GM12875 (cell line): Measurements from ENCODE around the gene DAAM2.

Experiments
- H3K4me3 ChIP-seq: one replicate; pipeline ENCODE4 v1.5.1; 2011; ENCODE audit warnings: low read depth, low read length, control low read depth
- CTCF ChIP-seq: IDR thresholded peaks from 2 replicates; pipeline ENCODE4 v1.5.1; 2011; ENCODE audit warnings: low read depth, mild to moderate bottlenecking, control low read depth, inconsistent platforms, low read length, moderate library complexity, borderline replicate concordance; ENCODE audit not compliant: insufficient read depth

The DAAM2 gene

GRCh38 chr6:39917329-39917728 lies 125.2 kb downstream of the DAAM2 start:
- TF ChIP-seq CTCF, result no peak
- no peak overlapping the region for H3K4me3 ChIP-seq

- TF ChIP-seq CTCF, result no peak
Measured at GRCh38 chr6:39917981-39918380, 125.8 kb downstream of the DAAM2 start.

GRCh38 chr6:39918831-39919230 lies 126.7 kb downstream of the DAAM2 start:
- H3K4me3 ChIP-seq, result no peak overlapping the region
- TF ChIP-seq CTCF, result no peak

More at GRCh38 chr6:39917981-39918380, 125.8 kb downstream of the DAAM2 start:
- no peak overlapping the region for H3K4me3 ChIP-seq

- no peak for TF ChIP-seq CTCF
Measured at GRCh38 chr6:39920157-39920556, 128.0 kb downstream of the DAAM2 start.

GRCh38 chr6:39922821-39923220 lies 130.6 kb downstream of the DAAM2 start:
- H3K4me3 ChIP-seq, result no peak overlapping the region
- TF ChIP-seq CTCF, result no peak

More at GRCh38 chr6:39920157-39920556, 128.0 kb downstream of the DAAM2 start:
- no peak overlapping the region for H3K4me3 ChIP-seq

GRCh38 chr6:39923394-39923793 lies 131.2 kb downstream of the DAAM2 start:
- TF ChIP-seq CTCF, result no peak

GRCh38 chr6:39923861-39924260 lies 131.7 kb downstream of the DAAM2 start:
- no peak overlapping the region for H3K4me3 ChIP-seq

More at GRCh38 chr6:39923394-39923793, 131.2 kb downstream of the DAAM2 start:
- H3K4me3 ChIP-seq, result no peak overlapping the region

More at GRCh38 chr6:39923861-39924260, 131.7 kb downstream of the DAAM2 start:
- TF ChIP-seq CTCF, result no peak
